OCI-LY7 (cell line): Measurements from ENCODE around the gene SLC17A1. TPM values are rescaled to one million over a fixed set of nuclear protein-coding genes. Genes with fewer than 3 reads are reported as not detected.

Experiments
- BruUV-seq: library from RNA; stranded (reverse); fragments of 400-500 nt; replicated peaks from 2 replicates; lab custom pipeline; 2021; lab: Mats Ljungman, UMichigan
- CTCF ChIA-PET: fragments of 300-600 bp; sonication (Branson Sonifier 250); formaldehyde crosslinking; loops from one replicate; lab custom pipeline; 2022; ENCODE audit warnings: antibody characterized with exemption; ENCODE audit not compliant: unreplicated experiment; lab: Charles Lee
- POLR2A ChIA-PET: fragments of 300-600 bp; sonication (Branson Sonifier 250); formaldehyde crosslinking; loops from one replicate; lab custom pipeline; 2022; ENCODE audit warnings: antibody characterized with exemption; lab: Charles Lee
- DNase-seq: peaks from one replicate; pipeline ENCODE4 v3.0.0-alpha.2; 2015; ENCODE audit warnings: low spot score
- H2AFZ ChIP-seq: fragments of 200-600 bp; sonication (generic), shearing (Covaris generic); 2 replicates; pipeline ENCODE4 v1.6.1; 2014; ENCODE audit warnings: mild to moderate bottlenecking, antibody characterized with exemption, low read length, moderate library complexity
- H3K27ac ChIP-seq: fragments of 200-600 bp; sonication (generic); 2 replicates; pipeline ENCODE4 v1.5.1; 2014; ENCODE audit warnings: mixed run types, low read depth, mild to moderate bottlenecking, moderate library complexity, low read length, inconsistent platforms; ENCODE audit not compliant: poor library complexity, severe bottlenecking
- H3K36me3 ChIP-seq: fragments of 200-600 bp; sonication (generic); 2 replicates; pipeline ENCODE4 v1.6.1; 2014; ENCODE audit warnings: mild to moderate bottlenecking, antibody characterized with exemption, low read length, moderate library complexity, mixed read lengths; ENCODE audit not compliant: insufficient read depth
- H3K4me1 ChIP-seq: fragments of 200-600 bp; sonication (generic); 2 replicates; pipeline ENCODE4 v1.5.1; 2014; ENCODE audit warnings: mild to moderate bottlenecking, low read length; ENCODE audit not compliant: insufficient read depth, poor library complexity, severe bottlenecking
- H3K4me2 ChIP-seq: fragments of 200-600 bp; sonication (generic); 2 replicates; pipeline ENCODE4 v1.6.1; 2014; ENCODE audit warnings: mild to moderate bottlenecking, low read length
- H3K4me3 ChIP-seq: fragments of 200-600 bp; sonication (generic); 2 replicates; pipeline ENCODE4 v1.5.1; 2014; ENCODE audit warnings: mild to moderate bottlenecking, low read depth, low read length; ENCODE audit not compliant: poor library complexity, severe bottlenecking
- H3K79me2 ChIP-seq: fragments of 200-600 bp; sonication (generic); 2 replicates; pipeline ENCODE4 v1.6.1; 2016; ENCODE audit warnings: low read depth, mild to moderate bottlenecking, low read length, moderate library complexity, mixed read lengths; ENCODE audit not compliant: insufficient read depth
- H3K9me2 ChIP-seq: fragments of 200-600 bp; sonication (generic); 2 replicates; pipeline ENCODE4 v1.6.1; 2016; ENCODE audit warnings: mild to moderate bottlenecking, low read length, mixed read lengths; ENCODE audit not compliant: insufficient read depth
- H3K9me3 ChIP-seq: fragments of 200-600 bp; sonication (generic); 2 replicates; pipeline ENCODE4 v1.6.1; 2014; ENCODE audit warnings: mild to moderate bottlenecking, mixed run types, low read length, mixed read lengths
- H4K20me1 ChIP-seq: fragments of 200-600 bp; sonication (generic); 2 replicates; pipeline ENCODE4 v1.6.1; 2014; ENCODE audit warnings: mild to moderate bottlenecking, antibody characterized with exemption, low read length, moderate library complexity, mixed read lengths; ENCODE audit not compliant: insufficient read depth
- CTCF ChIP-seq: fragments of 200-600 bp; sonication (generic); conservative IDR thresholded peaks from 2 replicates; pipeline ENCODE4 v1.5.1; 2014; ENCODE audit warnings: mild to moderate bottlenecking, antibody characterized with exemption, low read length, moderate library complexity, mixed read lengths
- EZH2phosphoT487 ChIP-seq: fragments of 200-600 bp; sonication (generic); IDR thresholded peaks from 2 replicates; pipeline ENCODE4 v1.6.1; 2018; ENCODE audit warnings: low read depth, borderline replicate concordance, mild to moderate bottlenecking, mixed run types, antibody characterized with exemption, low read length, moderate library complexity, mixed read lengths
- intact Hi-C: fragments of 100-400 bp; cut with micrococcal nuclease; formaldehyde crosslinking; loops from one replicate; pipeline ENCODE4 v1.10.0; 2022; ENCODE audit not compliant: unreplicated experiment
- total RNA-seq, 2 experiments: library from RNA; depleted of rRNA in 1 of 2; stranded (reverse); fragments of >200 nt in 1 of 2; shearing (Covaris generic) in 1 of 2; gene quantifications; 2 replicates each; pipeline ENCODE4 v1.2.3, GENCODE V29; 2014 to 2022

Gene SLC17A1
- total RNA-seq, 2 experiments from 2014 or later = not detected

- H2AFZ ChIP-seq = no peak overlapping the region
- TF ChIP-seq CTCF (no peak), EZH2phosphoT487 (no peak)
- no TSS peak for BruUV-seq
- no peak overlapping the region for H3K27ac ChIP-seq
- intact Hi-C loops = no loop called here
- no peaks in the 10 kb centered on the region for H4K20me1 ChIP-seq
- CTCF ChIA-PET = no interaction called here
- no peaks in the 10 kb centered on the region for H3K9me3 ChIP-seq
- DNase-seq = no peak
- no peak overlapping the region for H3K4me2 ChIP-seq
- no peaks in the 10 kb centered on the region for H3K4me1 ChIP-seq
- POLR2A ChIA-PET = interaction anchor here (0.8 to 0.9 kb wide), 2 partner anchors 9 to 14 kb away, joined by 3 read pairs; no protein-coding TSS in a partner anchor
- no peaks in the 10 kb centered on the region for H3K9me2 ChIP-seq
- H3K36me3 ChIP-seq = no peaks in the 10 kb centered on the region
- no peaks in the 10 kb centered on the region for H3K79me2 ChIP-seq
- no peak overlapping the region for H3K4me3 ChIP-seq
These were observed 86.0 kb downstream of the SLC17A1 start for GRCh38 chr6:25745836-25746235.

DNA sequence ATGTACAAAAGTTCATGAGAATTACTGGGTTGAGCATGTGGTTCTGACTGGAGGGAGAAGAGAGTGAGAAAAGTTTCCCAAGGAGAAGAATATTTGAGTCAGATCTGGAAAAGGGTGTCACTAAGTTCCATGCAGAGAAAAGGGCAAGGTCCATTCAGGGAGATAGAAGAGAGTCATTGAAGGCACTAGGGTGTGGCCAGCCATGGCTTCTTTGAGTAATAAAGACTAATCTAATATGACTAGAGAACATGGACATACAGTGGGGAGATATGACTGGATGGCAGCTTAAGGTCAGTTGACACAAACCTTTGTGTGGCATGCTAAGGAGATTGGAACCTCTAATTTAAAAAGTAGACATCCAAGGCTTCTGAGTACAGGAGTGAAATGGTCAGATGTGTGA lies 88.0 kb downstream of the SLC17A1 start:
- Histone ChIP-seq H3K4me2 (no peak overlapping the region), H3K27ac (no peak overlapping the region), H3K9me2 (no peaks in the 10 kb centered on the region), H3K9me3 (no peaks in the 10 kb centered on the region), H3K36me3 (no peaks in the 10 kb centered on the region), H3K4me1 (no peaks in the 10 kb centered on the region), H2AFZ (no peak overlapping the region), H3K4me3 (no peak overlapping the region), H4K20me1 (no peaks in the 10 kb centered on the region), H3K79me2 (no peaks in the 10 kb centered on the region)
- ChIA-PET CTCF (no interaction called here), POLR2A (no interaction called here)
- TF ChIP-seq EZH2phosphoT487 = no peak
- TF ChIP-seq CTCF = no peak
- BruUV-seq = no TSS peak
- DNase-seq = no peak
- intact Hi-C loops = no loop called here

DNA sequence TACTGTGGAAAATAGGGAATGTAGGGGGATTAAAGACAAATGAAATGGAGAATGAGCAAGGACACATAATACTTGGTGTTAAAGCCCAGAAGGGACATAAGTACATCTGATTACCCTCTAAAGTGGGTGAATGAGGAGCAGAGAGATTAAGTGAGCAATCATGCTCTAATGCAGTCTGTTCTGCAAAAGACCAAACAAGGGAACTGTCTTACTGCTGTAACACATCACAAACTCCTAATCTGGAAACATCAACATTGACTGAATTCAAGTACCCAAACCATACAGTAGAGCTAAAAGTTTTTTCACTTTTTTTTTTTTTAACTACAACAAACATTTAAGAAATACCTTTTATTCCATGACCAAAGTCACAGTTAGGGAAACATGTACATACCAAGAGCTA lies 96.6 kb downstream of the SLC17A1 start:
- DNase-seq = no peak
- no TSS peak for BruUV-seq
- no peak overlapping the region for H3K4me2 ChIP-seq
- POLR2A ChIA-PET = no interaction called here
- H3K9me3 ChIP-seq = peaks cover 26% of the 10 kb centered on the region; the same call in 1 of the 2 replicates
- no peaks in the 10 kb centered on the region for H4K20me1 ChIP-seq
- CTCF ChIA-PET = no interaction called here
- H3K27ac ChIP-seq = no peak overlapping the region
- no peak overlapping the region for H2AFZ ChIP-seq
- no peak for TF ChIP-seq EZH2phosphoT487
- TF ChIP-seq CTCF = no peak
- H3K4me3 ChIP-seq = no peak overlapping the region
- no peaks in the 10 kb centered on the region for H3K4me1 ChIP-seq
- H3K9me2 ChIP-seq = no peaks in the 10 kb centered on the region
- H3K36me3 ChIP-seq = no peaks in the 10 kb centered on the region
- intact Hi-C loops = no loop called here
- H3K79me2 ChIP-seq = no peaks in the 10 kb centered on the region

Other genes with a start within 250 kb of the SLC17A1 start
- gene SCGN, start 179.8 kb downstream of the SLC17A1 start, total RNA-seq (2014; rRNA removed; shearing (Covaris generic)) = not detected in 2 replicates
- not detected in 2 replicates for gene SCGN, start 179.8 kb downstream of the SLC17A1 start, total RNA-seq (2022)
- gene SLC17A4, start 77.3 kb downstream of the SLC17A1 start, total RNA-seq (2014; rRNA removed; shearing (Covaris generic)) = not detected in 2 replicates
- not detected in 2 replicates for gene SLC17A4, start 77.3 kb downstream of the SLC17A1 start, total RNA-seq (2022)
- gene SLC17A3, start 42.2 kb upstream of the SLC17A1 start, total RNA-seq (2014; rRNA removed; shearing (Covaris generic)) = 0.06 TPM in 1 of 2 replicates, not detected in the other
- gene SLC17A3, start 42.2 kb upstream of the SLC17A1 start, total RNA-seq (2022) = not detected in 2 replicates
- gene SLC17A2, start 98.6 kb upstream of the SLC17A1 start, total RNA-seq (2014; rRNA removed; shearing (Covaris generic)) = not detected in 2 replicates
- not detected in 2 replicates for gene SLC17A2, start 98.6 kb upstream of the SLC17A1 start, total RNA-seq (2022)
- 11.9 and 12.8 TPM in 2 replicates for gene TRIM38, start 130.8 kb upstream of the SLC17A1 start, total RNA-seq (2014; rRNA removed; shearing (Covaris generic))
- 14.8 and 16.1 TPM in 2 replicates for gene TRIM38, start 130.8 kb upstream of the SLC17A1 start, total RNA-seq (2022)